GM12878 (cell line): ENCODE measurements around the gene MYDGF.

ENCODE experiments used
- CEBPZ ChIP-seq: fragments of 150-350 bp; IDR thresholded peaks from 2 replicates; pipeline ENCODE4 v1.6.1; 2016; ENCODE audit warnings: low read depth, low read length
- CTCF ChIP-seq, 3 experiments: IDR thresholded peaks in 2 of 3; conservative IDR thresholded peaks in 1 of 3; 2 replicates each; pipeline ENCODE4 v1.5.1; 2011; ENCODE audit warnings: low read depth in 3 of 3, low read length in 3 of 3, mild to moderate bottlenecking in 3 of 3, control low read depth in 2 of 3, moderate library complexity in 2 of 3, inconsistent platforms in 1 of 3, mixed read lengths in 1 of 3; ENCODE audit not compliant: control insufficient read depth in 2 of 3, insufficient read depth in 1 of 3; ENCODE audit errors: extremely low read depth in 1 of 3
- ELK1 ChIP-seq: IDR thresholded peaks from 2 replicates; pipeline ENCODE4 v1.6.1; 2012; ENCODE audit warnings: low read depth, low read length, improper control_type of control experiment
- FOXK2 ChIP-seq: fragments of 450-650 bp; IDR thresholded peaks from 2 replicates; pipeline ENCODE4 v1.6.1; 2017; ENCODE audit warnings: mild to moderate bottlenecking, moderate library complexity
- GABPA ChIP-seq: IDR thresholded peaks from 2 replicates; pipeline ENCODE4 v1.6.1; 2014; ENCODE audit warnings: antibody characterized with exemption, low read depth, mild to moderate bottlenecking, inconsistent platforms
- HDAC6 ChIP-seq: fragments of 200-600 bp; sonication (generic); IDR thresholded peaks from one replicate; pipeline ENCODE4 v1.8.0; 2017; ENCODE audit warnings: antibody characterized with exemption; ENCODE audit not compliant: unreplicated experiment
- MYC ChIP-seq: IDR thresholded peaks from 2 replicates; pipeline ENCODE4 v1.6.1; 2011; ENCODE audit warnings: mild to moderate bottlenecking, low read length, moderate library complexity, inconsistent platforms; ENCODE audit not compliant: insufficient read depth, insufficient replicate concordance, insufficient read length, severe bottlenecking
- POLR2A ChIP-seq: IDR thresholded peaks from 2 replicates; pipeline ENCODE4 v1.6.1; 2011; ENCODE audit warnings: low read depth, mild to moderate bottlenecking, low read length
- USF1 ChIP-seq: IDR thresholded peaks from 2 replicates; pipeline ENCODE4 v1.6.1; 2011; ENCODE audit warnings: borderline replicate concordance, low read depth, mild to moderate bottlenecking, moderate library complexity, mixed read lengths, low read length; ENCODE audit not compliant: insufficient read depth; ENCODE audit errors: extremely low read length

- TF ChIP-seq POLR2A (no peak), CEBPZ (no peak), USF1 (no peak), MYC (no peak), ELK1 (no peak), GABPA (no peak), CTCF (IDR thresholded peaks at IDR 0.05 in 2 of 3, conservative IDR thresholded peaks at IDR 0.05 in 1 of 3; ENCODE audit: control insufficient read depth in 2 of 3, extremely low read depth in 1 of 3, insufficient read depth in 1 of 3, low read depth in 3 of 3, low read length in 3 of 3) (no peak), HDAC6 (no peak), FOXK2 (no peak)
These were observed 23.5 kb upstream of the MYDGF start for GRCh38 chr19:4693471-4694121.
